Measurements from ENCODE around the gene CRYGS. TPM values are rescaled to one million over a fixed set of nuclear protein-coding genes. Genes with fewer than 3 reads are reported as not detected.

CRYGS gene
- total RNA-seq, 1 experiment from 2014 or later: 4.3 TPM

DNA sequence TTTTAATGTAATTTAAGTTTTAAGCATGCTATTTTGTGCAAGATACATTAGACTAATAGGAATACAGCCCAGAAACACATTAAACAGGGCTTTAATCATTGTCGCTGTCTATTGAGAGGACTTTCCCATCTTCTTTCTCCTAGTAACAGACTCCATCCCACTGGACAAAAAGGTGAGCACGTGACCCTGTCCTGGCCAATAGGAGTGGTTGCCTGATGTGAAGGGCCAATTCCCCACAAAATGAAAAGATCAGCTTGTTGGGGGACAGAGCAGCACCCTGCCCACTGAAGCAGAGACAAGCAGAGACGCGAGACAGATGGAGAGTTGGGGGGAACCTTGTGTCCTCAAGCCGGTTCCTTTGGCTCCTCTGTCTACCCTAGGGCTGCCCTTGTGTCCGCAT lies 21.2 kb downstream of the CRYGS start:
- DNase-seq (ENCODE audit: low read depth, low spot score) (no peak), ATAC-seq (no peak)
- Histone ChIP-seq H3K79me2 (ENCODE audit: insufficient read depth, low read length) (no peaks in the 10 kb centered on the region), H3K9ac (ENCODE audit: low read length) (no peak overlapping the region), H3K4me2 (ENCODE audit: low read length) (no peak overlapping the region), H3K36me3 (ENCODE audit: control insufficient read depth in 1 of 2, insufficient read depth in 2 of 2, low read length in 2 of 2) (no peaks in the 10 kb centered on the region), H3K4me3 (replicated peaks in 1 of 2; ENCODE audit: low read depth in 1 of 2, low read length in 2 of 2) (no peak overlapping the region), H2AFZ (ENCODE audit: low read depth, low read length, poor library complexity, severe bottlenecking) (no peak overlapping the region), H3K9me2 (ENCODE audit: insufficient read depth) (no peaks in the 10 kb centered on the region), H3K9me3 (ENCODE audit: control insufficient read depth in 1 of 2, insufficient read depth in 1 of 2, low read depth in 1 of 2, low read length in 2 of 2) (no peaks in the 10 kb centered on the region), H4K20me1 (ENCODE audit: insufficient read depth) (no peaks in the 10 kb centered on the region), H3K27me3 (ENCODE audit: insufficient read depth, low read length) (peaks cover 19% of the 10 kb centered on the region; the same call in 1 of the 2 replicates), H3K27ac (ENCODE audit: low read depth, low read length) (no peak overlapping the region), H3K4me1 (ENCODE audit: control insufficient read depth in 1 of 2, insufficient read depth in 2 of 2, low read length in 2 of 2) (no peaks in the 10 kb centered on the region)
- no TSS peak for BruUV-seq (replicated peaks)
- TF ChIP-seq EZH2phosphoT487 (IDR thresholded peaks at IDR 0.05; ENCODE audit: borderline replicate concordance) (no peak), POLR2A (IDR thresholded peaks at IDR 0.05; ENCODE audit: borderline replicate concordance, extremely low read depth, insufficient read depth, insufficient read length) (no peak), FOSL1 (IDR thresholded peaks at IDR 0.05; ENCODE audit: low read depth) (no peak), ZFX (IDR thresholded peaks at IDR 0.05) (no peak), ZBTB33 (IDR thresholded peaks at IDR 0.05; ENCODE audit: extremely low read depth, insufficient replicate concordance, low read length) (no peak), RAD21 (IDR thresholded peaks at IDR 0.05; ENCODE audit: low read depth) (no peak), EGR1 (IDR thresholded peaks at IDR 0.05; ENCODE audit: low read depth) (no peak), ZNF274 (IDR thresholded peaks at IDR 0.05; ENCODE audit: low read depth, low read length) (no peak), SIN3A (IDR thresholded peaks at IDR 0.05; ENCODE audit: low read depth) (no peak), EZH2 (IDR thresholded peaks at IDR 0.05) (no peak), REST (IDR thresholded peaks at IDR 0.05; ENCODE audit: low read depth) (no peak), ATF3 (IDR thresholded peaks at IDR 0.05) (no peak), SP1 (IDR thresholded peaks at IDR 0.05; ENCODE audit: low read depth) (no peak), POLR2AphosphoS5 (IDR thresholded peaks at IDR 0.05; ENCODE audit: low read depth, low read length) (no peak), CEBPB (IDR thresholded peaks at IDR 0.05; ENCODE audit: low read depth) (no peak), CBX3 (IDR thresholded peaks at IDR 0.05; ENCODE audit: low read depth) (no peak), SRF (IDR thresholded peaks at IDR 0.05; ENCODE audit: low read depth) (no peak), CTCF (IDR thresholded peaks at IDR 0.05 in 2 of 3, conservative IDR thresholded peaks at IDR 0.05 in 1 of 3; ENCODE audit: borderline replicate concordance in 1 of 3, insufficient read depth in 1 of 3, low read depth in 2 of 3, low read length in 2 of 3) (no peak), YY1 (IDR thresholded peaks at IDR 0.05; ENCODE audit: extremely low read depth, insufficient replicate concordance, low read depth, low read length) (no peak)
- TF ChIP-seq, protein P1, sequence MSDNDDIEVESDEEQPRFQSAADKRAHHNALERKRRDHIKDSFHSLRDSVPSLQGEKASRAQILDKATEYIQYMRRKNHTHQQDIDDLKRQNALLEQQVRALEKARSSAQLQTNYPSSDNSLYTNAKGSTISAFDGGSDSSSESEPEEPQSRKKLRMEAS (IDR thresholded peaks at IDR 0.05): no peak
- intact Hi-C loops (cut with micrococcal nuclease): no loop called here
- ChIA-PET POLR2A (no interaction called here), CTCF (no interaction called here), RAD21 (ENCODE audit: low non-redundant PET in 1 of 2, low total read pairs in 2 of 2, uncharacterized antibody in 2 of 2, unreplicated experiment in 2 of 2) (no interaction called here)

All from HCT116 (cell line).